HepG2 (cell line): ENCODE measurements around the gene USP7. TPM values are rescaled to one million over a fixed set of nuclear protein-coding genes. Genes with fewer than 3 reads are reported as not detected.

Experiments
- FOSL2 ChIP-seq: sonication (generic); formaldehyde crosslinking; IDR thresholded peaks from 2 replicates; pipeline ENCODE4 v1.4.0; 2020; ENCODE audit warnings: missing genetic modification reagents
- KLF6 ChIP-seq: IDR thresholded peaks from 2 replicates; pipeline ENCODE4 v1.8.0; 2016; ENCODE audit warnings: missing biosample characterization, missing genetic modification reagents
- SOX5 ChIP-seq: IDR thresholded peaks from 2 replicates; pipeline ENCODE4 v1.6.1; 2016; ENCODE audit warnings: borderline replicate concordance
- TOE1 ChIP-seq: sonication (generic); formaldehyde crosslinking; IDR thresholded peaks from 2 replicates; pipeline ENCODE4 v1.4.0; 2020; ENCODE audit warnings: mild to moderate bottlenecking, missing genetic modification reagents
- ZMYM3 ChIP-seq: sonication (generic); formaldehyde crosslinking; IDR thresholded peaks from 2 replicates; pipeline ENCODE4 v1.5.1; 2020; ENCODE audit warnings: mild to moderate bottlenecking, missing genetic modification reagents
- ZNF142 ChIP-seq: sonication (generic); formaldehyde crosslinking; IDR thresholded peaks from 2 replicates; pipeline ENCODE4 v1.4.0; 2020; ENCODE audit warnings: missing genetic modification reagents
- ZNF260 ChIP-seq: sonication (generic); formaldehyde crosslinking; IDR thresholded peaks from 2 replicates; pipeline ENCODE4 v1.4.0; 2020; ENCODE audit warnings: missing genetic modification reagents, low read depth, mild to moderate bottlenecking, borderline replicate concordance
- ZNF326 ChIP-seq: sonication (generic); formaldehyde crosslinking; IDR thresholded peaks from 2 replicates; pipeline ENCODE4 v1.4.0; 2020; ENCODE audit warnings: missing genetic modification reagents, borderline replicate concordance
- ZNF598 ChIP-seq: sonication (generic); formaldehyde crosslinking; IDR thresholded peaks from 2 replicates; pipeline ENCODE4 v1.5.1; 2020; ENCODE audit warnings: mild to moderate bottlenecking, missing genetic modification reagents, borderline replicate concordance
- ZNF607 ChIP-seq: sonication (generic); formaldehyde crosslinking; IDR thresholded peaks from 2 replicates; pipeline ENCODE4 v1.5.1; 2020; ENCODE audit warnings: missing genetic modification reagents, mild to moderate bottlenecking, borderline replicate concordance
- ZNF629 ChIP-seq: sonication (generic); formaldehyde crosslinking; conservative IDR thresholded peaks from 2 replicates; pipeline ENCODE4 v1.5.0; 2020; ENCODE audit warnings: missing genetic modification reagents
- ZSCAN12 ChIP-seq: sonication (generic); formaldehyde crosslinking; IDR thresholded peaks from 2 replicates; pipeline ENCODE4 v1.9.0; 2021; ENCODE audit warnings: mild to moderate bottlenecking, missing genetic modification reagents
- polyA plus RNA-seq, 8 experiments: library from polyadenylated mRNA; depleted of rRNA in 3 of 8; stranded (reverse) in 7 of 8; unstranded in 1 of 8; fragments of >200 nt; fragmentation: Illumina TruSeq in 4 of 8; extraction: Trizol in 4 of 8; gene quantifications; 2 replicates each; pipeline versions ENCODE4 v1.2.1 to v1.2.3, GENCODE V29; 2011 to 2016; ENCODE audit warnings: low read depth in 4 of 8, missing spikeins in 1 of 8, mixed read lengths in 1 of 8; ENCODE audit not compliant: insufficient read depth in 1 of 8
- total RNA-seq, 5 experiments: library from RNA; depleted of rRNA; stranded (reverse); fragments of >200 nt; fragmentation: Illumina TruSeq; extraction: Trizol; gene quantifications; 2 replicates each; pipeline ENCODE4 v1.2.3, GENCODE V29; 2016; ENCODE audit warnings: low read depth in 1 of 5
- TF ChIP-seq, protein P1 (sequence below): sonication (generic); formaldehyde crosslinking; IDR thresholded peaks from 2 replicates; pipeline ENCODE4 v1.4.0; 2020; ENCODE audit warnings: low read depth, missing genetic modification reagents
- TF ChIP-seq, protein P2 (sequence below): IDR thresholded peaks from 2 replicates; pipeline ENCODE4 v1.6.1; 2016; ENCODE audit warnings: missing compliant biosample characterization, missing genetic modification reagents, borderline replicate concordance

Gene USP7
- total and polyA plus RNA-seq, 2 of the 13 experiments (the other 11 are each of a cell fraction or from before 2014, with no cell fraction given): 52.5 to 173 TPM

DNA sequence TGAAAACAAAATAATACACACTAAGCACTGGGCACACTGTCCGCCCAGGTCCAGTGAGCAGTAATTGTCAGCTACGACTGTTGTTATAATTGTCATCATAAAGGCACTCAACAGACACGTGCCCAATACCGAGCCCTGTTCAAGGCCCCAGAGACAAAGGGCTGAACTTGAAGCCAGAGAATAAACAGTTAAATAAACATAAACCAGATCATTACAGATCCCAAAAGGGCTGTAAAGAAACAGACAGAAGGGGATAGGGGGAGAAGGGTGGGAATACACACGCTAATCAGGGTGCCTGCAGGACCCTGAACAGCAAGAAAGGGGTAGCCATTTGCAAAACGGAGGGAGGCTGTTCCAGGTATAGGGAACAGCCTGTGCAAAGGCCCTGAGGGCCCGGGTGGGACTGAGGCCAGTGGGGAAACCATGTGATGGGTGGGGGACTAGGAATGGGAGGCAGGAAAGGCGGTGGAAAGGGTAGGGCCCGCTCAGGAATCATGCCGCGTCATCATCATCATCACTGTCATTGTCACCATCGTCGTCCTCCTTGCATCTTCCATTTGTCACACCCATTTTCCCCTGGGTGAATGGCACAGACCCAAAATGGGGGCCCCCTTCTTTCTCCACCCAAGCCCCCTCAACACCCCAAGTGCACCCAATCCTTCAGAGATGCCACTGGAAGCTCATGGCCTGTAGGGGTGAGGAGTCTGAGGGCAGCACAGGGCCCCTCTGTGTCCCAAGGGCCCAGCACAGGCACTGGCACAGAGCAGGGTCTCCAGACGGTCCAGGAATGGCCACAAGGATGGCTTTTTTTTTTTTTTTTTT lies 101.2 kb downstream of the USP7 start (continued):
- TF ChIP-seq ZNF142 (CRISPR knock-in tag): no peak
- TF ChIP-seq ZNF629 (CRISPR knock-in tag): no peak; the same call in 1 of the 2 replicates
- peak; percentile 96 for TF ChIP-seq ZMYM3 (CRISPR knock-in tag)
- TF ChIP-seq ZSCAN12 (CRISPR knock-in tag): no peak
- no peak for TF ChIP-seq TOE1
- no peak for TF ChIP-seq SOX5 (CRISPR knock-in tag)
- 0 out of 2 replicates have a peak, but pooled peaks have one; percentile 6 for TF ChIP-seq ZNF260
- TF ChIP-seq KLF6 (CRISPR knock-in tag): 0 out of 2 replicates have a peak, but pooled peaks have one; percentile 25
- no peak for TF ChIP-seq FOSL2 (CRISPR knock-in tag)
- TF ChIP-seq, protein P1, sequence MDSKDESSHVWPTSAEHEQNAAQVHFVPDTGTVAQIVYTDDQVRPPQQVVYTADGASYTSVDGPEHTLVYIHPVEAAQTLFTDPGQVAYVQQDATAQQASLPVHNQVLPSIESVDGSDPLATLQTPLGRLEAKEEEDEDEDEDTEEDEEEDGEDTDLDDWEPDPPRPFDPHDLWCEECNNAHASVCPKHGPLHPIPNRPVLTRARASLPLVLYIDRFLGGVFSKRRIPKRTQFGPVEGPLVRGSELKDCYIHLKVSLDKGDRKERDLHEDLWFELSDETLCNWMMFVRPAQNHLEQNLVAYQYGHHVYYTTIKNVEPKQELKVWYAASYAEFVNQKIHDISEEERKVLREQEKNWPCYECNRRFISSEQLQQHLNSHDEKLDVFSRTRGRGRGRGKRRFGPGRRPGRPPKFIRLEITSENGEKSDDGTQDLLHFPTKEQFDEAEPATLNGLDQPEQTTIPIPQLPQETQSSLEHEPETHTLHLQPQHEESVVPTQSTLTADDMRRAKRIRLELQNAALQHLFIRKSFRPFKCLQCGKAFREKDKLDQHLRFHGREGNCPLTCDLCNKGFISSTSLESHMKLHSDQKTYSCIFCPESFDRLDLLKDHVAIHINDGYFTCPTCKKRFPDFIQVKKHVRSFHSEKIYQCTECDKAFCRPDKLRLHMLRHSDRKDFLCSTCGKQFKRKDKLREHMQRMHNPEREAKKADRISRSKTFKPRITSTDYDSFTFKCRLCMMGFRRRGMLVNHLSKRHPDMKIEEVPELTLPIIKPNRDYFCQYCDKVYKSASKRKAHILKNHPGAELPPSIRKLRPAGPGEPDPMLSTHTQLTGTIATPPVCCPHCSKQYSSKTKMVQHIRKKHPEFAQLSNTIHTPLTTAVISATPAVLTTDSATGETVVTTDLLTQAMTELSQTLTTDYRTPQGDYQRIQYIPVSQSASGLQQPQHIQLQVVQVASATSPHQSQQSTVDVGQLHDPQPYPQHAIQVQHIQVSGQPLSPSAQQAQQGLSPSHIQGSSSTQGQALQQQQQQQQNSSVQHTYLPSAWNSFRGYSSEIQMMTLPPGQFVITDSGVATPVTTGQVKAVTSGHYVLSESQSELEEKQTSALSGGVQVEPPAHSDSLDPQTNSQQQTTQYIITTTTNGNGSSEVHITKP (CRISPR knock-in tag): 0 out of 2 replicates have a peak, but pooled peaks have one; percentile 28
- TF ChIP-seq ZNF326: no peak
- TF ChIP-seq ZNF607 (CRISPR knock-in tag): 0 out of 2 replicates have a peak, but pooled peaks have one; percentile 28
- TF ChIP-seq ZNF598 (CRISPR knock-in tag): no peak
- TF ChIP-seq, protein P2, sequence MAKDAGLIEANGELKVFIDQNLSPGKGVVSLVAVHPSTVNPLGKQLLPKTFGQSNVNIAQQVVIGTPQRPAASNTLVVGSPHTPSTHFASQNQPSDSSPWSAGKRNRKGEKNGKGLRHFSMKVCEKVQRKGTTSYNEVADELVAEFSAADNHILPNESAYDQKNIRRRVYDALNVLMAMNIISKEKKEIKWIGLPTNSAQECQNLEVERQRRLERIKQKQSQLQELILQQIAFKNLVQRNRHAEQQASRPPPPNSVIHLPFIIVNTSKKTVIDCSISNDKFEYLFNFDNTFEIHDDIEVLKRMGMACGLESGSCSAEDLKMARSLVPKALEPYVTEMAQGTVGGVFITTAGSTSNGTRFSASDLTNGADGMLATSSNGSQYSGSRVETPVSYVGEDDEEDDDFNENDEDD (CRISPR knock-in tag): no peak
